Adrenal gland (tissue), 12 donors: ENCODE data around the gene IGDCC3. TPM values are rescaled to one million over a fixed set of nuclear protein-coding genes. Genes with fewer than 3 reads are reported as not detected.

Experiments used
- DNase-seq, 7 donors: peaks; one replicate each; pipeline ENCODE4 v3.0.0-alpha.2; 2019 to 2020
- H3K27ac ChIP-seq, 5 donors: fragments of 200-600 bp; sonication (generic) in 4 of 5; 1 replicate in 3 of 5; 2 replicates in 2 of 5; pipeline versions ENCODE4 v1.5.1 to v1.8.0; 2016 to 2020; ENCODE audit warnings: mild to moderate bottlenecking in 1 of 5
- H3K27me3 ChIP-seq: fragments of 200-600 bp; 2 replicates; pipeline ENCODE4 v1.8.0; 2021
- H3K36me3 ChIP-seq, 2 donors: fragments of 200-600 bp; replicated peaks in 1 of 2; 1 replicate in 1 of 2; 2 replicates in 1 of 2; pipeline versions ENCODE4 v1.5.1 to v1.8.0; 2018 to 2022
- H3K4me1 ChIP-seq, 2 donors: fragments of 200-600 bp; replicated peaks in 1 of 2; 1 replicate in 1 of 2; 2 replicates in 1 of 2; pipeline versions ENCODE4 v1.5.1 to v1.8.0; 2018 to 2021
- H3K4me3 ChIP-seq, 4 donors: fragments of 200-600 bp; sonication (generic) in 3 of 4; one replicate each; pipeline ENCODE4 v1.5.1; 2016 to 2018
- H3K9me3 ChIP-seq, 3 donors: fragments of 200-600 bp; sonication (generic) in 1 of 3; replicated peaks in 1 of 3; 1 replicate in 2 of 3; 2 replicates in 1 of 3; pipeline versions ENCODE4 v1.5.1 to v1.8.0; 2016 to 2021
- CTCF ChIP-seq, 6 experiments: fragments of 450-650 bp in 4 of 6; fragments of 200-600 bp in 2 of 6; sonication (generic) in 1 of 6; IDR thresholded peaks; 1 replicate in 5 of 6; 2 replicates in 1 of 6; pipeline versions ENCODE4 v1.5.1 to v1.8.0; 2016 to 2021; ENCODE audit warnings: antibody characterized with exemption in 6 of 6, mild to moderate bottlenecking in 2 of 6, moderate library complexity in 1 of 6
- POLR2A ChIP-seq, 2 donors: fragments of 450-650 bp; IDR thresholded peaks; one replicate each; pipeline ENCODE4 v1.6.1; 2017; ENCODE audit warnings: antibody characterized with exemption in 2 of 2, mild to moderate bottlenecking in 2 of 2, moderate library complexity in 1 of 2
- WGBS, 4 donors: extraction: QIAGEN DNeasy Blood & Tissue Kit in 2 of 4; methylation state at CpG; one replicate each; pipeline versions ENCODE4 v1.1.5 to v1.1.7; 2013 to 2017; 5-methylcytosine and 5-hydroxymethylcytosine counted together
- intact Hi-C, 2 donors: fragments of 100-400 bp; cut with DNase I; formaldehyde crosslinking; loops; one replicate each; pipeline versions ENCODE4 v1.14.1 to v1.15.0; 2022 to 2023
- polyA plus RNA-seq, 3 donors: library from polyadenylated mRNA; stranded (reverse); fragments of 200-250 nt in 2 of 3; fragments of 350-450 nt in 1 of 3; fragmentation: Illumina TruSeq in 1 of 3; extraction: RNeasy Lipid Tissue Mini Kit (QIAGEN cat#74804) in 1 of 3; gene quantifications; one replicate each; pipeline ENCODE4 v1.2.3, GENCODE V29; 2013 to 2014
- total RNA-seq, 9 donors: library from RNA; depleted of rRNA in 4 of 9; stranded (reverse); fragments of >200 nt in 4 of 9; fragments of 120-200 nt in 1 of 9; fragmentation: NEBNext Ultra II Directional in 1 of 9; extraction: Animal tissue kit (Norgen Biotek cat#: 25700) in 1 of 9; gene quantifications; one replicate each; pipeline versions ENCODE4 v1.1.0 to v1.2.4, GENCODE V29; 2013 to 2023
- donor health status: healthy with polysubstance abuse.
- donor health status: Bipolar disorder and iron deficiency.
- donor health status: DM: yes; HTN: yes; CAD: no.
- donor health status: DM: no; HTN: no; CAD: no.
- donor health status: DM: no; HTN: no; CAD: no.
- donor health status: DM: yes; HTN: yes; CAD: no.

Gene IGDCC3
- total and polyA plus RNA-seq, 12 donors: 0.13 to 0.39 (median 0.29) TPM; not detected in 7

- Histone ChIP-seq H3K9me3 (no peaks in the 10 kb centered on the region), H3K4me1 (peaks cover 3 to 12% of the 10 kb centered on the region in 2 donors), H3K36me3 (no peaks in the 10 kb centered on the region), H3K4me3 (no peak overlapping the region), H3K27ac (no peak overlapping the region), H3K27me3 (no peaks in the 10 kb centered on the region)
- intact Hi-C loops: no loop called here
- no peak for DNase-seq
- no peak for TF ChIP-seq POLR2A (IDR thresholded peaks at IDR 0.05)
- no peak for TF ChIP-seq CTCF (IDR thresholded peaks at IDR 0.05)
These were observed 71.3 kb downstream of the IGDCC3 start for GRCh38 chr15:65306551-65306950.

DNA sequence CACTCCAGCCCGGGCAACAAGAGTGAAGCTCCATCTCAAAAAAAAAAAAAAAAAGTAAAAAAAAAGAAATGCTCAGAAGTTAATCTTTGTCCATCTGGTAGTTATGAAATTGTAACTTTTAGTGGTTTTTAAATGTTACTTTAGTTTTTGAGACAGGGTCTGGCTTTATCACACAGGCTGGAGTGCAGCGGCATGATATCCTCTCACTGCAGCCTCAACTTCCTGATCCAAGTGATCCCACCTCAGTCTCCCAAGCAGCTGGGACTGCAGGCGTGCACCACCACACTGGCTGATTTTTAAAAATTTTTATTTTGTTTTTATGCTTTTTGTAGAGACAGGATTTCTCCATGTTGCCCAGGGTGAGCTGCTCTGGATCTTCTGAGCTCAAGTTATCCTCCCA lies 72.0 kb downstream of the IGDCC3 start:
- Histone ChIP-seq H3K27ac (no peak overlapping the region), H3K27me3 (no peaks in the 10 kb centered on the region), H3K4me3 (no peak overlapping the region), H3K4me1 (peaks cover 3 to 12% of the 10 kb centered on the region in 2 donors), H3K36me3 (no peaks in the 10 kb centered on the region), H3K9me3 (no peaks in the 10 kb centered on the region)
- intact Hi-C loops: no loop called here
- TF ChIP-seq CTCF (IDR thresholded peaks at IDR 0.05): no peak
- TF ChIP-seq POLR2A (IDR thresholded peaks at IDR 0.05): no peak
- DNase-seq: no peak
- 81 to 85% (median 85%) methylated on average over 3 of the region's 3 CpGs for WGBS, 4 donors

GRCh38 chr15:65305150-65305758 lies 72.5 kb downstream of the IGDCC3 start:
- WGBS, 4 donors: 40 to 44% (median 41%) methylated on average over 12 to 14 of the region's 14 CpGs
- no peak for DNase-seq
- peak overlapping the region in 2 of 4 donors; percentile 25 to 42 for H3K4me3 ChIP-seq
- intact Hi-C loops: no loop called here
- peaks cover 3 to 12% of the 10 kb centered on the region in 2 donors for H3K4me1 ChIP-seq
- no peaks in the 10 kb centered on the region for H3K36me3 ChIP-seq
- TF ChIP-seq CTCF (IDR thresholded peaks at IDR 0.05): no peak
- TF ChIP-seq POLR2A (IDR thresholded peaks at IDR 0.05): no peak
- H3K27ac ChIP-seq: peak overlapping the region; percentile 78 to 96 (median 88)
- H3K9me3 ChIP-seq: no peaks in the 10 kb centered on the region
- no peaks in the 10 kb centered on the region for H3K27me3 ChIP-seq

- Histone ChIP-seq H3K4me3 (peak within 1 kb of the TSS in 2 of 4 donors; percentile 51 to 63), H3K36me3 (no peaks in the 10 kb centered on the region), H3K27ac (peak within 1 kb of the TSS; percentile 78 to 96 (median 88)), H3K9me3 (no peaks in the 10 kb centered on the region), H3K4me1 (peaks cover 3 to 12% of the 10 kb centered on the region in 2 donors), H3K27me3 (no peaks in the 10 kb centered on the region)
- WGBS, 4 donors: 0 to 1% (median 0%) methylated on average over 24 of the region's 24 CpGs
- peak; percentile 79 to 94 (median 86) for DNase-seq
- peak; percentile 62 to 92 (median 88) for TF ChIP-seq CTCF (IDR thresholded peaks at IDR 0.05)
- TF ChIP-seq POLR2A (IDR thresholded peaks at IDR 0.05): peak; percentile 100
- intact Hi-C loops: no loop called here
These were observed 73.2 kb downstream of the IGDCC3 start, which contains the start of gene RNU5B-1 for GRCh38 chr15:65304381-65305149. Gene RNU5B-1, plus strand, starts transcription at chr15:65304677.
